HFF-Myc (cell line): ENCODE measurements around the gene BTN2A1.

Source experiments
- DNase-seq: peaks from one replicate; pipeline ENCODE4 v3.0.0-alpha.2; 2011; ENCODE audit warnings: low read depth; ENCODE audit errors: extremely low read depth
- H3K4me3 ChIP-seq: replicated peaks from 2 replicates; pipeline ENCODE4 v1.5.1; 2011; ENCODE audit warnings: low read depth, mild to moderate bottlenecking, control low read depth, low read length
- CTCF ChIP-seq: IDR thresholded peaks from 2 replicates; pipeline ENCODE4 v1.5.1; 2012; ENCODE audit warnings: mild to moderate bottlenecking, low read depth, low read length, control low read depth; ENCODE audit errors: missing control alignments

Gene BTN2A1

GRCh38 chr6:26489996-26490964 is 32.5 kb downstream of the BTN2A1 start:
- no peak overlapping the region for H3K4me3 ChIP-seq
- no peak for TF ChIP-seq CTCF
- DNase-seq: no peak

GRCh38 chr6:26491604-26492003 is 33.8 kb downstream of the BTN2A1 start:
- no peak for TF ChIP-seq CTCF
- no peak overlapping the region for H3K4me3 ChIP-seq
- DNase-seq: no peak

DNA sequence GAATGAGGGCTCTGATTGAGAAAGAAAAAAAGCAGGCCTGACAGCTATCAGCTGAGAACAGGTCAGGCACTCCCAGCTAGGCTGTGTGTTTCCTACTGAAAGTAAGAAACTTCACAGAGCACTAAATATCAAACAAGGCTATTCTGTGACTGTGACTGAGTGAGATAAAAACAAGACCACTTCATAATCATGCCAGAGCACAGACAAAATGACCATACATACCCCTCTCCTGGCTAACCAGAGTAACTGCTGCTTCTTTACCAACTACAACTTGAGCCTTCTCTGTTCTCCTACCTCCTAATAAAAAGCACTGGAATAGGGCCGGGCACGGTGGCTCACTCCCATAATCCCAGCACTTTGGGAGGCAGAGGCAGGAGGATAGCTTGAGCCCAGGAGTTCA is 35.5 kb downstream of the BTN2A1 start:
- no peak for DNase-seq
- no peak for TF ChIP-seq CTCF
- H3K4me3 ChIP-seq: no peak overlapping the region

DNA sequence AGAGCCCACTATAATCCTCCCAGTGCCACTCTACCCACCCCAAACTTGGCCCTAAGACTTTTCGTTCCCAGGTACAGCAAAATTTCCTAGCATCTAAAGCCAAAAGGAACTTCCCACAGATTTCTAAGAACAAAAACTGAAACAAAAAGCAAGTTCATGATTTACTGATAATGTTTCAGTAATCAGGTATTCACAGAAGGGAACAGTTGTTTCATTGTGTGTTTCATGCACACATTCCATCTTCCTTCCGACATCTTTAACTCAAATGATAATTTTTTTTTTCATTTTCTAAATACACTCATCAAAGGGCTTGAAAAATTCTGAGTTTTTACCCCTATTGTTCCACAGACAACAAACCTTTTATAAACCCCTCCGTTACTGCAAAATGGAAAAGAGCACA is 36.4 kb downstream of the BTN2A1 start:
- no peak overlapping the region for H3K4me3 ChIP-seq
- TF ChIP-seq CTCF: no peak
- DNase-seq: no peak

GRCh38 chr6:26495281-26495680 is 37.5 kb downstream of the BTN2A1 start:
- DNase-seq: no peak
- no peak for TF ChIP-seq CTCF
- no peak overlapping the region for H3K4me3 ChIP-seq

- no peak overlapping the region for H3K4me3 ChIP-seq
- TF ChIP-seq CTCF: no peak
- DNase-seq: no peak
These were observed 39.9 kb downstream of the BTN2A1 start for GRCh38 chr6:26497610-26498009.
